HG03103 (cell line): Measurements from ENCODE around the gene MRPL10.

Experiments used
- ATAC-seq: cut with Tn5 transposase; IDR thresholded peaks from one replicate; pipeline ENCODE4 v1.9.1; 2021; ENCODE audit warnings: low read depth; ENCODE audit not compliant: unreplicated experiment

The MRPL10 gene

DNA sequence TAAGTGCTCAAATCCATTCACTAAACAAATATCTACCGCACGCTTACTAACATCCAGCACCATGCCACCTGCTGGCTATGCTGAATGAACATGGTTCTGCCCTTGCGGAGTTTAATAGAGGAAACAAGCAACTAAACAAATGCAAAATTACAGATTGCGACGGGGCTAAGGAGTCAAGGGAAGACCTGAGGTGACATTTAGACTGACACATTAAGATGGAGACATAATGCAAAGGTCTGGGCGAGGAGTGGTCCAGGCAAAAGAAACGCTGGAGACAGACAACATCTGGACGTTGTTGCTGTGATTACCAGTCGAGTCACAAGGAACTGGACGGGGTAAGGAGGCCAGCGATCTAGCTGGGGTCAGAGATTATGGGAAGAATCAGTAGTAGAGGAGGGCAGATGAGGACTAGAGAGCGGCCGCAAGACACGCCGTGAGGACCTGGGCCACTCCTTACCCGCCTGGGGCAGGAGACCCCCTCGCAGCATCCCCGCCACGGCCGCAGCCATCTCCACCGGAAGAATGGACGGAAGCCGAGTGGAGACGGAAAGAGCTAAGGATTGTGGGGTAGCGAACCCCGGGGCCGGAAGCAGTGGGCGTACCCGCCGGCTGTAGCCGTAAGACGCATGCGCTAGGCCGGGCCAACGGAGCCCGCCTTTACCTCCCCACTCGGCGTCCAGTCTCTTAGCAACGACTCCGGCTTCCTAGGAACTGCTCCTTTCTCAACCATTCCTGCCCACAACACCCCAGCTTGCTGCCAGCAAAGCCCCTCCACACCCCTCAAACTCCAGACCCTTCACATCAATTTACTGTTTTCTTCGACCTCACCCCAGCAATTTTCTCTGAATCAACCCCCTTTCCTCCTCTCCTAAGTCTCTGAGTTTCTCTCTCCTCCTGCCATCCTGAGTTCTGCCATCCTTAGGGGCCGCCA is at the start of gene MRPL10, which contains the start of gene LRRC46:
TSS of gene MRPL10 (minus strand) at position 539 of the 931 bp plus-strand sequence. CDS start at position 509, 30 bp downstream.
TSS of gene LRRC46 (plus strand) at position 668 of the 931 bp plus-strand sequence. CDS start 320 bp downstream, outside the sequence.
- ATAC-seq, result peak; percentile 83

DNA sequence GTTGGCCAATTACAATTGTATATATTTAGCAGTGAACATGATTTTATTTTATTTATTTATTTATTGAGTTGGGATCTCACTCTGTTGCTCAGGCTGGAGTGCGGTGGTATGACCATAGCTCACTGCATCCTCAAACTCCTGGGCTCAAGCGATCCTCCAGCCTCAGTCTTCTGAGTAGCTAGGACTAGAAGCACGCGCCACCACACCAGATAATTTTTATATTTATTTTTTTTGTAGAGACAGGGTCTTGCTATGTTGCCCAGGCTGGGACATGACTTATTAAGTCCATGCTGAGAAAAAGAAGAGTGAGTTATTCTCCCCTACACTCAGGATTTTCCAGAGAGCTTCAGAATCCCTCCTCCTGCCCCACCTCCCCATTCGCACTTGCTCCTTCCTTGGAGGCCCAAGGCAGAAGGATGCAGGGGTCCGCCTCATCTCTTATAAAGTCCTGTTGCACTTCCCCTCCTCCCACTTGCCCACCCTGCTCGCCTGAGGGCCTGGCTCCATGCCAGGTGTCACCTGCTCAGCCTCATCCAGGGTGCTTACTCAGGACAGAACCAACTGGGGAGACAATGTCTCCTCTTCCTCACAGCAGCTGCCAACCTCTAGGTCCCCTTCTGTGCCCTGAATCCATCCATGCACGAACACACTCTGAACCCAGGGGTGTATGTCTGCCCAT is 48.6 kb upstream of the MRPL10 start:
- ATAC-seq, result no peak

DNA sequence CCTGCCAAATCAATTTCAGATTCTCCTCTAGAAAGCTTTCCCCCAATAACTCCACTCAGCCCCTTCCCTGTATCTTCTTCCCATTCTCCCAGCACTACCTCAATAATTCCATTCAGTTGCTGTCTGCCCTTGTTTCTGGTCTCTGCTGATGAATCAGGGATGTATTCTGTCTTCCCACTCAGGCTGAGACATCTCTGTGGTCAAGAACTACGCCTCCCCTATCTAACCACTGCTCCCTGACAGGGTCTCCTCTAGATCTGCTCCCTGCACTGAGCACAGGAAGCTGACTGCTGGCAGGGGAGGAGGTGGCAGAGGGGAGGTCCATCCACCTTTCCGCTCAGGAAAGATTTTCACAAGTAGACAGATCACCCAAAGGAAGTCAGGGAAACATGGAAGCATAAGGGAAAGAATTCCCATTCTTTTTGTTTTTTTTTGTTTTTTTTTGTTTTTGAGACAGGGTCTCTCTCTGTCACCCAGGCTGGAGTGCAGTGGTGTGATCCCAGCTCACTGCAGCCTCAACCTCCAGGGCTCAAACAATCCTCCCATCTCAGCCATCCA is 47.8 kb upstream of the MRPL10 start:
- no peak for ATAC-seq

DNA sequence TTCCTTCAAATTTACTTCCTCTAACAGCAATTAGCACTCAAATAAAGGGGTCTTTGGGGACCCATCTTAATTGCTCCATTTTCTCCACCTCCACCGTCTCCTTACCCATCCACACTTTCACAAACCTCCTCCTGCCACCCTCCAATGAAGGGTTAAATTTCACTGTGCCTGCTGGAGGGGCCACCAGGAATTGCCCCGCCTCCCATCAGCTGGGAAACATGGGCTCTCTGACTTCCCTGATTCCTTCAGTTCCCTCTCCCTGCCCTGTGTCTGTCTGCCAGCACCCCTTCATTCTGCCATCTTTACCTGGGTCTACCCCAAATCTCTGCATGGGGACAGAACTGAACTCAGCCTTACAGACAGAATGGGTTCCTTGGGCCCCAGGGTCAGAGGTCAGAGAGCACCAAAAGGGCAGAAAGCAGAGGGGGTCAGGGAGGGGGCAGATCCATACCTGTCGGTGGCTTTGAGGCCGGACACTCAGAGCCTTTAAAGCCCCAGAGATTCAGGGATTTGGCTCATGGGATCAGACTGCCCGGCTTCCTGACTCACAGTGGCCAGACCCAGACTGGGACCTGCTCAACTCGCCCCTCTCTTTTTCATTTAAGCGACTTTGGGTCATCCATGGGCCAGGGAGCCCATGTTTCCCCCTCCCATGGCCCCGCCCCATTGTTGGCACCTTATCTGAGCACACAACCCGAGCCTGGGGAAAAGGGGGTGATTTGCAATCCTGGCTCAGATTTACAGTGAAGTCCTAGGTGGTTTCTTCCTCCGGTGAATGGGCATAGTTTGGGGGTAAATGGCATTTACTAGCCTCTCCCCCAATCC is 47.1 kb upstream of the MRPL10 start:
- no peak for ATAC-seq

DNA sequence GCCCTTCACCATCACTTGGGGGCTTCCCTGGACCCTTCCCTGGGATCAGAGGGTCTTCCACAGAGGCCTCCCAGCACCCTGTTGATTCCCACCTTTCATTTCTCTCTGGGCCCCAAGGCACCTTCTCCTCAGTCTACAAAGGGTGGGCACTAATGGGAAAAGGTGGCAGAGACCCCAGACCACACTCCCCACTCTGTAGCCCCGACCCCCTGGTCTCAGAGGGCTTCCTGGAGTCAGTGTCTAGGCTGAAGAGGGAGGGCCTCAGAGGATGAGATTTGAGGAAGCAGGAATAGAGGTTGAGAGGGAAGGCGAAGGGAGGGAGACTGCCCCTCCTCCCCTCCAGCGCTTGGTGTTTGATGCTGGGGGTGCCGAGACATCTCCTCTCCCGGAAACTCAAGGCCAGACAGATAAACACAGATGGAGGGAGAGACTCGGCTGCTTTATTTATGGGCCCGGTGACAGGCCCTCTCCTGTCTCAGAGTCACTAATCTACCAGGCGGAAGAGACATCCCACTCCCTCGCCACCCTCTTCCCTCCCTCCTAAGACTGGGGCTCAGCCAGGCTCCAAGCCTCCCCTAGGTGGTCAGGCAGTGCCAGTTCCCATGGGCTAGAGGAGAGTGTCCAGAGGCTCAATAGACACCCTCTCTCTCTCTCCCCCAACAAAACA is 46.2 kb upstream of the MRPL10 start:
- ATAC-seq, result no peak

DNA sequence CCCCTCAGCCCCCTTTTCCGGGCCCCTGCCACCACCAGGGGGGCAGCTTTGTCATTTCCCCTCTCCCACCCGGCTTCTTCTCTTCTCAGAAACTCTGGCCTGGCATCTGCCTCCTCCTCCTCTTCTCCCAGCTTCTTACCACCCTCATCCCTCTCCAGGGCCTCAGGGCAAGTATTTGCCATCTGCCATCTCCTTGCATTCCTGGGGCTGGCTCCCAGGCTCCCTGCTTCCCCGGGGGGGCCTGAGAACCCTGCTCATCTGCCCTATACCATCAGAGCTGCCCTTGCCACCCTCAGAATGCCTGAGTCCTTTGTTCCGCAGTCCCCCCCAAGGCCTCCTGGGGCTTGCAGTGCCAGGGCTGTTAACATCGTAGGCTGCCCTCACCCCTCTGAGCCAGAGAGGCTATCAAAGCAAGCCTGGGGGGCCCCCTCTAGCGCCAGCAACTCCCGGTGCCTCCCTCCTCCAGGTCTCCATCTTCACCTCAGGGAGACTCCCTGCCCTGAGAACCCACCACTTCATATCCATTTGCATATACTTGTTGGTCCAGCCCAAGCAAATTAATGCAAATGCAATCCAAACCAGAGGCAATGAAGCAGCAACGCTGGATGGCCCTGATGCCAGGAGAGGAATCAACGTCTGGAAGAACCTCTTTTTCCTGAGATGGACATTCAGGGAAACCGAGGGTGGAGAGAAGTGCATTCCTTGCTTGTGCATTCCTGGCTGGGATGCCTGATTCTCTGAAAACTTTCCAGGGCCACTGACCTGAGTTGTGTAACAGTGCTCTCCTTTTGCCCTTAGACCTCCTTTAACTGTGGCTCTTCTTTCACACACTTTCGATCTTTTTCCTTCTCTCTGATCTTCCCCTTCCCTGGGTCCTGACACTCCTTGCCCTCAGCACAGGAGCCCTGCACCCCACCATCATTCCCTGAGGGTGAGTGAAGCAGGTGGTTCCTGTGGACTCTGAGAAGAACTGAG is 44.0 kb upstream of the MRPL10 start:
- ATAC-seq, result no peak

DNA sequence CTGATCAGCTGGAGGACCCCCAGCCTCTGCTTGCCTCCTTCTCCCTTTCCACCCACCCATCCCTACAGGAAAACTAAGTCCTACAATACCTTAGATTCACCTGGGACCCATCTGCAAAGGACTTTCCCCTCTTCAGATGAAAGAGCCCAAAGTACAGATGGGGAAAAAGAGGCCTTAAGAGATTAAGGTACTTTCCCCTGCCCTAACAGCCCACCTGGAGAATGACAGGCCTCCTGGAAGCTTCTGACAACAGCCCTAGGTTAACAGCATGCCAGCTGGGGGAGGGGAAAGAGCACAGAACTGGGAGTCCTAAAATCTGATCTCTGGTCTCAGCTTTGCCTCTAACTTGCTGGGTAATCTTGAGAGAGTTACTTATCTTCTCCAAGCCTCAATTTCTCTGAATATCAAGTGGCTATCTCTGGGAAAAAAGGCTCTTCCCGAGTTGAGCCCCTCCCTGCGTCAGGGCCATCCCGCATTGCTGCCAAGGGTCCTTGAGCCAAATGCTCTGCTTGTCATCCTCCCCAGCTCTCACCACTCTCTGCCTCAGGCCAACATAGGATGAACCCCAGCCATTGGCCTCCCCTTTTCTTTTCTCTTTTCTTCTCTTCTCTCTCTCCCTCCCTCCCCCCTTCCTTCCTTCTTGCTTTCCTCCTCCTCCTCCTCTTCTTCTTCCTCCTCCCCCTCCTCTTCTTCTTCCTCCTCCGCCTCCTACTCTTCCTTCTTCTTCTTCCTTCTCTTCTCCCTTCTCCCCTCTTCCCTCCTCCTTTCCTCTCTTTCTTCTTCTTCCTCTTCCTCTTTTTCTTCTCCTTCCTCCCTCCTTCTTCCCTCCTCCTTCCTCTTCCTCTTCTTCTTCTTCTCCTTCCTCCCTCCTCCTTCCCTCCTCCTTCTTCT is 42.1 kb upstream of the MRPL10 start:
- no peak for ATAC-seq

DNA sequence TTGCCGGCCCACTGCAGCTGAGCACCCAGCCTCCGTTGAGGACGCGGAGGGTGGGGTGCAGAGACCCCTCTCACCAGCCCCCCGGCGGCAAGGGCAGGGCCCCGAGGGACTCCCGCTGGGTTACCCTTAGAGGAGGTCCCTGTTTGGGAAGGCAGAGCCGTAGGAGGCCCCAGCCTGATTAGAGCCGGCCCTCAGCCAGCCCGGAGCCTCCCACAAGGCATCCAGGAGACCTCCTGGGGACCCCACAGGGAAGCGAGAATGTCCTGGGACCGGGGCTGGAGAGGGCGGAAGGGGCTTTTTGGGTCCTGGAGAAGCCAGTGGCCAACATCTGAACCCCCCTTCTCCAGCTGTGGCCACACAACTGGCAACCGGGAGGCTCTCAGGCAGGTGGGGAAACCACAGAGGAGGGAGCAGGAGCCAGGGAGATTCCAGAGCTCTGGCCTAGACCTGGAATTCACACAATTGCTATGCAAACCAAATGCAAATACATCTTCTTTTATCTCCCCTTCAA is 41.4 kb upstream of the MRPL10 start:
- ATAC-seq, result no peak

DNA sequence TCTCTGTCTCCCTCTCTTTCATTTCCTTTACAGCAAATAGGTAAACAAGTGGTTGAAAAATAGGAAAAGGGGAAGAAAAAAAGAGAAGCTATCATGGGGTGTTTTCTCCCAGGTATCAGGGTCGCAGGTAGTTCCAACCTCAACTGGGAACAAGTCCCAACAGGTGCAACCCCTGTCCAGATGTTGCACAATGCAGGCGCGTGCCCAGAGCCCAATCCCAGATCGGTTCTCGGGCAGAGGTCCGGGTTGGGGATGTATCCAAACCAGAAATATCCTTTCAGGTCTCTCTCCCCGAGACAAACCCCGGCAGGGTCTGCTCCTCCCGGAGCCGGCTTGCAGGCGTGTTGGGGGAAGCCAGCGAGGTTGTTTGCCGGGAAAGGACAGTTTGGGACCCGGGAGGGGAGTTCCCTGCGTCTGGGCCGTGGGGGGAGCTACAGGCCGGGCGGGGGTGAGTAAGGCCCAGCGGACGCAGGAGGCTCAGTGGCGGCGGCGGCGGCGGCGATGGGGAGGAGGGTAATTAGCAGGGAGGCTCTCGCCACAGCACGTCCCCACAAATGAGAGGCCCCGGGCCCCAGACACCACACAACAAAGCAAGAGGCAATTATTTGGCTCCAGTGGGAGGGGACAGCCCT is 40.8 kb upstream of the MRPL10 start:
- no peak for ATAC-seq

DNA sequence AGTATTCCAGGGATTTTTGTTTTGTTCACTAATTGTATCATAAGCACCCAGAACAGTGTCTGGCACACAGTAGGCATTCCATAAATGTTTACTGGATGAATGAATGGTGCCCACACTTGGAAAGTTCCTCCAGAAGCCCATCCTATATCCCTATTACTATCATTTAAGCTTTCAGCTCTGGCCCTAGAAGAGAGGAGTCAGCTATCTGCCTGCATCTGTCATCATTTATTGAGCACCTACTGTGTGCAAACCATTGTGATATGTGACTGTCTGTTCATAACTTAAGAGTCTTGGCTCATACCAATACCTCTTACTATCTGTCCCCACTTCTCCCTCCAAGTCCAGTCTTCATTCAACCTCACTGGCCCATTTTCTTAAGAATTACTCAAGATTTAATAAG is 39.7 kb upstream of the MRPL10 start:
- ATAC-seq, result no peak

DNA sequence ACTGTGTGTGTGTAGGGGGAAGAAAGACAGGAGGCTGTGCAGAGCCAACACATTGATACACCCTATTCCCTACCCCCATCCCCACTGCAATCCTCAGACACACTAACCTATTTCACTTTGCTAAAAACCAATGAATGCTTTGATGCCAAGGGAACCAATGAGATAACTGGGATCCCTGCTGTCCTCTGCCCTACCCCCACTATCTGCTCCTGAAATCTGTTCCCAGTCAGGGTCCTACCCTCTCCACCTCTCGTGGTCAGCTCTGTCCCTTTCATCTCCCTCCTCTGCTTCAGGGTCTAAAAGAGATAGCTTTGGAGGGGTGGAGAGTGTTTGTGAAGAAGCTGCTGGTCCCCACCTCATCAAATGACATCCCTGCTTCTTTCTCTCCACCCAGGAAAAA is 38.7 kb upstream of the MRPL10 start:
- no peak for ATAC-seq

DNA sequence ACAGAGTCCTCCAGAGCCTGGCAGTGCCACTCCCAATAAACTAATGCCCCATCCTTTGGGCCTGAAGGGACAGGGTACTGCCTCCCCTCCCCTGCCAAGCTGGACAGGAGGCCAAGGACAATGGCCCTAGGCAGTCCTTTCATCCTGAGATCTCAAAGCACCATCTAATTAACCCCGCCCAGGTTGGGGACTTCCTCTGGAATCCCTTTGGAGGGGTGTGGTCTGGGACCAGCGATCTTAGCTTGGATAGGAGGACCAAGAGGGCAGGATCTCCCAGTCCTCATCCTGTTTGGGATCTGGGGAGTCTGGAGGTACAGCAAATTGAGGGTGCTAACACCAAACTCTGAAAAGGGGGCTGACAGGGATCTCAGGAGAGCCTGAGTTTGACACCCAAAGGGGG is 37.8 kb upstream of the MRPL10 start:
- ATAC-seq, result no peak

DNA sequence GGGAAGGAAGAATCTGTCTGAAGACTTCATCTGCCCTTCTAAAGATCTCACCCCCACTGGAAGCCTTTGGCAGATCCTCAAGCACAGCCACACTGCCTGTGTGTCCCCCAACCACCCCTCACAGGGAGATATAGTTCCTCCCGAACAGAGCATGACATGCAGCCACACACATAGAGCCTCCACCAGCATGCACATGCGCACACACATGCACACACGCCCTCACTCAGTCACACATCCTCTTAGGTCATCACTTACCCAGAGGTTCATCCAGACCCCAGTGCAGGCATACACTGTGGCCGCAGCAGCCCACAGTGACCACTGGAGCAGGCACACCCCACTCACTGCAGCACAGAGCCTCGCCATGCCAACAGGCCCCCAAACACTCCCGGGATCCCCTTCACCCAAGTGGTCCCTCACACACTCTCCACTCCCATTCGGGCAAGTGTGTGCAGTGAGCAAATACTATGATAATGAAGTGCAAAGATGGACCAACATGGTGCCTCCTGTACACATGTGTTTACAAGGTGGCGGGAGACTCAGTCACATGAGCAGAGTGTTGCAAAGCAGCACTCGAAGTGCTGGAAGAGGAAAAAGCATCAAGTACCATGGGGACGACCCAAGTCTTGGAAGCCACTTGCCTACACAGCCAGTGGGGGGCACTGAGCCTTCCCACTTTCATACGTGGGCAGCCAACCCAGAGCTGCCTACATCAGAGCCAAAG is 36.6 kb upstream of the MRPL10 start:
- no peak for ATAC-seq

DNA sequence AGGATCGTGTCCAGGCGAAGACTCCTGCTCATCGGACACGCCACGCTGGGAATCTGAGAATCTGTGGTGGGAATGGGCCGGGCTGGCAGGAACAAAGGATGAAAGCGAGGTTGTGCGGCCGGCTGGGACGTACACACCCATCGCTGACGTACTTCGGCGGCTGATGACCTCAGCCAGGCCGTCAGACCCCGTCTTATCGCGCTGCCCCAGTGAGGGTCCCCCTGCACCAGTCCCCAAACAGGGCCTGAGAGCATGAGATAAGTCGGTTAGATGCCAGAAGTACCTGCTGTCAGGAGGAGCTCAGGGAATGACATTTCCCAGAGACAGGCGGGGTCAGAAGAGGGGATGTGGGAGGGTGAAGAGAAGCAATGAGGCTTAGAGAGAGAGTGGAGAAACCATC is 35.6 kb upstream of the MRPL10 start:
- ATAC-seq, result no peak

DNA sequence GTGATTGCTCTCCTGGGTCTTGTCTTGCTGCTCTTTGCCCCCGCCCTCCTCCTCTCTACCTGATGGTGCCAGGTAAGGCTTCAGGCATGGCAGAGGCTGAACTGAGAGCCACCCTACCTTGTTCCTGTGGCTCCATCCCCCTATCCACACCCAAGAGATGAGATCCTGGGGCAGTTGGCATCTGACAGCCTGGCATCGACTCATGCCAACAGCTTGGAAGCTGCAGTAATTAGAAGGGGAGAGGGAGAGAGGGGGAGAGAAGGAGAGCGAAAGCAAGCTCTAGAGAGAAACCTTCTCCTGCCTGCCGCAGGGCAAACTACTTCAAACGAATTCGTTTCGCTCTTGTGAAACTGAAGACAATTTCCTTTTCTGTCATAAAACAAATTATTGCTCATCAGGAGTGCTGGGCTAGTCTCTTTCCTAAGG is 33.5 kb upstream of the MRPL10 start:
- no peak for ATAC-seq

DNA sequence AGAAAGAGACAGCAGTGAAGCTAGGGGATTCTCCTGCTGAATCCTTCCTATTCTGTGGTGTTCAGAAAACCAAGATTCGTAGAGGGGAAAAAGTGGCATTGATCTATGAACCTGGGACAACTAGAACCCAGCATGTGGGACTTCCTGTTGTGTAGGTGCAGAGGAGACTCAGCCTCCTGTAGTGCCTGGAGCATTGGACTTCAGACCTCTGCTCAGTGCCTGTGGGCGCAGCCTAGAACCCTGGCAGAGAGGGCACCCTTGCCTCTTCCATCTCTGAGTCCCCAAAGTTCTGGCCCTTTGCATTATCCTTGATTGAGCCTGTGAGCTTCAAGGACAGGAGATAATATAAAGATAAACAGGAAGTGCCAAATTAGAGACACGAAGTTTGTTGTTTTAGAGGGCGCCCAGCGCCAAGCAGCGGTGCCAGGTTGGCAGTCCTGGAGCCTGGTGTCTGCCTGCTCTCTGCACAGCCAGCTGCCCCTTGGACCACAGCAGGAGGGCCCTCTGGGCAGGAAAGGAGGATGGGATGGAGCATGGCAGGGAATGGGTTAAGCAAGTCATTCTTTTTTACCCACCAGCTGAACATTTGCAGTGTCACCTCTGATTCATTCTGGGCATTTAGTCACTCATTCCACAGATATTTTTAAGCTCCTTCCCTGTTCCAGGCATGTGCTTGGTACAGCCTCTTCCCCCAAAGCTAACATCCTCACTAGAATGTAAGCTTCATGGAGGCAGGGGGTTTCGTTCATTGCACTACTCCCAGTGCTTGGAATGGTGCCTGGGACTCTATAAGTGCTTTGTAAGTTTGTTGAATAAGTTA is 31.5 kb upstream of the MRPL10 start:
- no peak for ATAC-seq
